Activated CD8-positive, alpha-beta memory T cell treated with anti-CD3 and anti-CD28 coated beads, Interleukin-2, amount 10 ng/mL, durations not matched to agents 7 days and 5 days (primary cell): Measurements from ENCODE around the gene LIM2. TPM values are rescaled to one million over a fixed set of nuclear protein-coding genes. Genes with fewer than 3 reads are reported as not detected.
"Not testable (repeated sequence)": the region's sequence is repeated elsewhere in the genome, so short reads cannot be mapped to it uniquely, and the experiment has no call there.

Source experiments
- ATAC-seq: fragments of 150-1000 bp; cut with Tn5 transposase; one replicate; pipeline ENCODE4 v1.10.0; 2021; ENCODE audit warnings: moderate library complexity
- CTCF ChIA-PET: fragments of 350-600 bp; sonication (Branson Sonifier 250); formaldehyde crosslinking; loops from one replicate; lab custom pipeline; 2021; ENCODE audit warnings: antibody characterized with exemption; lab: Charles Lee
- DNase-seq: peaks from one replicate; pipeline ENCODE4 v3.0.0-alpha.2; 2020
- H3K27ac Mint-ChIP-seq: one replicate; pipeline ENCODE4 v1.8.0; 2021; ENCODE audit warnings: mild to moderate bottlenecking, mixed read lengths
- H3K27me3 Mint-ChIP-seq: one replicate; pipeline ENCODE4 v1.8.0; 2021; ENCODE audit warnings: mixed read lengths
- H3K36me3 Mint-ChIP-seq: one replicate; pipeline ENCODE4 v1.8.0; 2021; ENCODE audit warnings: mild to moderate bottlenecking, mixed read lengths
- H3K4me1 Mint-ChIP-seq: one replicate; pipeline ENCODE4 v1.8.0; 2021; ENCODE audit warnings: mixed read lengths
- H3K4me3 Mint-ChIP-seq: one replicate; pipeline ENCODE4 v1.8.0; 2021; ENCODE audit warnings: mild to moderate bottlenecking, moderate library complexity, mixed read lengths
- H3K9me3 Mint-ChIP-seq: one replicate; pipeline ENCODE4 v1.8.0; 2022; ENCODE audit warnings: low read depth, mixed read lengths
- total RNA-seq, 2 experiments: library from RNA; stranded (reverse); gene quantifications; one replicate each; pipeline ENCODE4 v1.2.3, GENCODE V29; 2021

Gene LIM2, protein sequence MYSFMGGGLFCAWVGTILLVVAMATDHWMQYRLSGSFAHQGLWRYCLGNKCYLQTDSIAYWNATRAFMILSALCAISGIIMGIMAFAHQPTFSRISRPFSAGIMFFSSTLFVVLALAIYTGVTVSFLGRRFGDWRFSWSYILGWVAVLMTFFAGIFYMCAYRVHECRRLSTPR
- total RNA-seq: under 1 TPM in 1 of 2 experiments, not detected in 1; 0.23 TPM

DNA sequence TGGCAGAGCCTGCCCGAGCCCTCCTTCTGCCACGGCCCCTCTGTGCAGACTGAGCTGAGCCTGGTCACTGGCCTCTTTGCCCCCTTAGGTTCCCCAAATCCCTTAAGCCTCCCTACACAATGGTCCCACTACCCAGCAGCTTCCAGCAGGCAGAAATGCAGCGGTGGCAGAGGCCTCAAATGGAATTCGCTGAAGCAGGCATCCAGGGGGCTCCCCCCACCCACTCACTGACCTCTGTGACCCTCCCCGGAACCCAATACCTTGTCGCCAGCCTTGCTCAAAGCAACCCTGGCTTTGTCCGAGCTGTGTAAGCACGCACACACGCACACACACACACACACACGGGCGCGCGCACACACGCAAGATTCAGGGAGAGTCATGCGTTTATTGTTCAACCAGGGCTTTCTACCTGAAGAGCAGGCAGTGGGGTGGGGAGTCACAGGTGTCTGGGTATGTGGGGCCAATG is at the start of gene LIM2:
LIM2 (minus strand) TSS at position 51 of the 466 bp plus-strand sequence. CDS start 531 bp downstream, outside the sequence.
- no peaks in the 10 kb centered on the region for H3K9me3 Mint-ChIP-seq
- no peaks in the 10 kb centered on the region for H3K27me3 Mint-ChIP-seq
- H3K4me1 Mint-ChIP-seq: peaks cover 25% of the 10 kb centered on the region
- CTCF ChIA-PET: interaction anchor here (2.1 kb wide), 1 partner anchor 10 kb away, joined by 7 read pairs; no protein-coding TSS in a partner anchor
- H3K36me3 Mint-ChIP-seq: no peaks in the 10 kb centered on the region
- peak within 1 kb of the TSS; percentile 10 for H3K4me3 Mint-ChIP-seq
- H3K27ac Mint-ChIP-seq: peak within 1 kb of the TSS; percentile 47
- no peak for ATAC-seq
- DNase-seq: no peak

DNA sequence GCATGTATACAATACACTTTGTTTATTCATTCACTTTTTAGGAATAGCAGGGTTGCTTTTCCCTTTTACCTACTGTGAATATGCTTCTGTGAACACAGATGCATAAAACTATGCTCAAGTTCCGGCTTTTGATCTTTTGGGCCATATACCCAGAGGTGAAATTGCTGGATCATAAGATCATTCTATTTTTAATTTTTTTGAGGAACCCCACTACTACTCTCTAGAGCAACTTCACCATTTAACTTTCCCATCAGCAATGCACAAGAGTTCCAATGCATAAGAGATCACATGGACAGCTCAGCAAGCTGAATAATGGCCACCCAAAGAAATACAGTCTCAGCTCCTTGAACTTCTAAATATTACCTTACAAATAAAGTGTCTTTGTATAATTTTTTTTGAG is 46.7 kb upstream of the LIM2 start:
- H3K9me3 Mint-ChIP-seq: no peaks in the 10 kb centered on the region
- DNase-seq (no peak), ATAC-seq (no peak)
- H3K4me1 Mint-ChIP-seq: peaks cover 4% of the 10 kb centered on the region
- H3K27me3 Mint-ChIP-seq: peaks cover 22% of the 10 kb centered on the region
- no peak overlapping the region for H3K4me3 Mint-ChIP-seq
- H3K27ac Mint-ChIP-seq: no peak overlapping the region
- H3K36me3 Mint-ChIP-seq: no peaks in the 10 kb centered on the region
- CTCF ChIA-PET: interaction anchor here (9.5 to 9.7 kb wide), 2 partner anchors 14 to 93 kb away, joined by 103 to 108 read pairs; partner anchors contain the start of genes SIGLEC10 and VSIG10L

DNA sequence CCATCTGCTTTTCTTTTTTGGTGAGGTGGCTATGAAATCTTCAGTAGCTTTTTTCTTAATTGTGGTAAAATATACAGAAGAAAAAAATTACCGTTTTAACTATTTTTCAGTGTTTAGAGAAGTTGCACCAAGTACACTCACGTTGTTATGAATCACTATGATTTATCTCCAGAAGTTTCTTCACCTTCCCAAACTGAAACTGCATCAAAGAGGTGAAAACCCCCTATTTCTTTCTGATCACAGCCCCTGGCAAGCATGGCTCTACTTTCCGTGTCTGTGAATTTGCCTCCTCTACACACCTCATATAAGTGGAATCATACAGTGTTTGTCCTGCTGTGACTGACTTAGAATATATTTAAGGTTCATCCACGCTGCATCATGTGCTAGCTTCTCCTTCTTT is 45.3 kb upstream of the LIM2 start:
- no peaks in the 10 kb centered on the region for H3K36me3 Mint-ChIP-seq
- H3K4me1 Mint-ChIP-seq: peaks cover under 1% of the 10 kb centered on the region
- no peak overlapping the region for H3K27ac Mint-ChIP-seq
- no peak overlapping the region for H3K4me3 Mint-ChIP-seq
- H3K27me3 Mint-ChIP-seq: peaks cover 25% of the 10 kb centered on the region
- no peaks in the 10 kb centered on the region for H3K9me3 Mint-ChIP-seq
- ATAC-seq (no peak), DNase-seq (no peak)
- CTCF ChIA-PET: interaction anchor here (0.7 kb wide), 1 partner anchor 144 kb away, joined by 4 read pairs; no protein-coding TSS in a partner anchor

DNA sequence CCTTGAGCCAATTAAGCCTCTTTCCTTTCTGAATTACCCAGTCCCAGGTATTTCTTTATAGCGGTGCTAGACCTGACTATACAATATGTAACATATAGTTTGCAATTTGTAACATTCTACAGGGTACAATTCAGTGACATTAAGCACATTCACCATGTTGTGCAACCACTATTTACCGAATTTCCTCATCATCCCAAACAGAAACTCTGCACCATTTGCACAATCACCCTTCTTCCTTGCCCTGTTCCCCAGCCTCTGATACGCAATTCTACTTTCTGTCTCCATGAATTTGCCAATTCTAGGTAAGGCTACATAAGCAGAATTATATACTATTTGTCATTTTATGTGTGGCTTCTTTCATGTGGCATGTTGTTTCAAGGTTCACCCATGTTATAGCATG is 43.4 kb upstream of the LIM2 start:
- Mint-ChIP-seq H3K9me3 (no peaks in the 10 kb centered on the region), H3K36me3 (no peaks in the 10 kb centered on the region)

DNA sequence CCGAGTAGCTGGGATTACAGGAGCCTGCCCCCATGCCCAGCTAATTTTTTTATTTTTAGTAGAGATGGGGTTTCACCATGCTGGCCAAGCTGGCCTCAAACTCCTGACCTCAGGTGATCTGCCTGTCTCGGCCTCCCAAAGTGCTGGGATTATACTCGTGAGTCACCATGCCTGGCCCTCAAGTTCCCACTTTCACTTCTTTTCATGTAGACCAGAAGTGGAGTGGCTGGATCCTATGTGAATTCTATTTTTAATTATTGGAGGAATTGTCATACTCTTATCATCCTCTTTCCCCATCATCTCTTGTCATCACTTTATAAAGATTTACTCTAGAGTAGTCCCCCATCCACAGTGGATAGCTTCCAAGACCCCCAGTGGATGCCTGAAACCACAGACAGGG is 42.4 kb upstream of the LIM2 start:
- Mint-ChIP-seq H3K4me1 (no peaks in the 10 kb centered on the region), H3K9me3 (no peaks in the 10 kb centered on the region), H3K27me3 (peaks cover 10% of the 10 kb centered on the region), H3K27ac (no peak overlapping the region), H3K36me3 (no peaks in the 10 kb centered on the region), H3K4me3 (no peak overlapping the region)
- ATAC-seq (no peak), DNase-seq (no peak)
- CTCF ChIA-PET: interaction anchor here (0.7 to 1.5 kb wide), 2 partner anchors 9 to 142 kb away, joined by 3 read pairs; no protein-coding TSS in a partner anchor

More for the DNA sequence above, 43.4 kb upstream of the LIM2 start:
- Mint-ChIP-seq H3K27ac (no peak overlapping the region), H3K4me3 (no peak overlapping the region), H3K27me3 (peaks cover 8% of the 10 kb centered on the region), H3K4me1 (no peaks in the 10 kb centered on the region)
- DNase-seq: no peak
- ATAC-seq: no peak
- CTCF ChIA-PET: interaction anchor here (1.5 kb wide), 1 partner anchor 9 kb away, joined by 3 read pairs; no protein-coding TSS in a partner anchor

DNA sequence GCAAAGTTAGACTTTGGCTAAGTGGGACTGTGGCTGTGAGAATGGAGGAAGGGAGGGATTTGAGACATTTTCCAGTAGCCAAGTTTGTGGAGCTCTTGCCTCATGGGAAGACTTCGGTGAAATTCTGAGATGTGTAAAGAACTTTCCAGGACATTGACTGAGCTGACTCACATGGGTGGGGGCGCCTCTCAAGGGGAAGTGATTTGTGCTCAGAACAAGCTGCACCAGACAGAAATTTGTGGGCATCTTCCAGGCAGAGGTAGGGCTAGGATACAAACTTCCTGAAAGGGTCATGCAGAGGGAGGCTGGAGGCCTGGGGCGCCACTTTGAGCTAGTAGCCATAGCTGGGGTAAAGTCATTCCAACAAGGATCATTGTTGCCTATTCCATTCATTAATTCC is 39.4 kb upstream of the LIM2 start:
- no peak for ATAC-seq
- no peaks in the 10 kb centered on the region for H3K4me1 Mint-ChIP-seq
- peaks cover 13% of the 10 kb centered on the region for H3K27me3 Mint-ChIP-seq
- no peaks in the 10 kb centered on the region for H3K36me3 Mint-ChIP-seq
- DNase-seq: no peak
- CTCF ChIA-PET: interaction anchor here (1.2 kb wide), 2 partner anchors 9 to 10 kb away, joined by 5 read pairs; no protein-coding TSS in a partner anchor
- H3K27ac Mint-ChIP-seq: no peak overlapping the region
- H3K9me3 Mint-ChIP-seq: no peaks in the 10 kb centered on the region
- H3K4me3 Mint-ChIP-seq: no peak overlapping the region

DNA sequence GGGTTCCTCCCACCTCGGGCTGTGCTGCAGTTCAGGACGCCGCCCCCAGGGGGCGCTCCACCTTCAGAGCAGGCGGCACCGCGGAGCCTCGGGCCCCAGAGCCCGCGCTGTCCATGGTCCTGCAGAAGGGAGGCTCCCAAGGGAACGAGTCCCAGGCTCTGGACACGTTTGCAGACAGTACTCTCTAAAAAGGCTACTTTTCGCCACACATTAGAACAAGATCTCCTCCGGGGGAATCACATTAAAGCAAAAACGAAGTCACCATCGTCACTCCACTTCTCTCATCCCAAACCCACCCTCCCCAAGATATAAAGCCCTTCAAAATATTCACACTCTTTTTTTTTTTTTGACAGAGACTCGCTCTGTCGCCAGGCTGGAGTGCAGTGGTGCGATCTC is 34.3 kb upstream of the LIM2 start:
- peak; percentile 83 for ATAC-seq

DNA sequence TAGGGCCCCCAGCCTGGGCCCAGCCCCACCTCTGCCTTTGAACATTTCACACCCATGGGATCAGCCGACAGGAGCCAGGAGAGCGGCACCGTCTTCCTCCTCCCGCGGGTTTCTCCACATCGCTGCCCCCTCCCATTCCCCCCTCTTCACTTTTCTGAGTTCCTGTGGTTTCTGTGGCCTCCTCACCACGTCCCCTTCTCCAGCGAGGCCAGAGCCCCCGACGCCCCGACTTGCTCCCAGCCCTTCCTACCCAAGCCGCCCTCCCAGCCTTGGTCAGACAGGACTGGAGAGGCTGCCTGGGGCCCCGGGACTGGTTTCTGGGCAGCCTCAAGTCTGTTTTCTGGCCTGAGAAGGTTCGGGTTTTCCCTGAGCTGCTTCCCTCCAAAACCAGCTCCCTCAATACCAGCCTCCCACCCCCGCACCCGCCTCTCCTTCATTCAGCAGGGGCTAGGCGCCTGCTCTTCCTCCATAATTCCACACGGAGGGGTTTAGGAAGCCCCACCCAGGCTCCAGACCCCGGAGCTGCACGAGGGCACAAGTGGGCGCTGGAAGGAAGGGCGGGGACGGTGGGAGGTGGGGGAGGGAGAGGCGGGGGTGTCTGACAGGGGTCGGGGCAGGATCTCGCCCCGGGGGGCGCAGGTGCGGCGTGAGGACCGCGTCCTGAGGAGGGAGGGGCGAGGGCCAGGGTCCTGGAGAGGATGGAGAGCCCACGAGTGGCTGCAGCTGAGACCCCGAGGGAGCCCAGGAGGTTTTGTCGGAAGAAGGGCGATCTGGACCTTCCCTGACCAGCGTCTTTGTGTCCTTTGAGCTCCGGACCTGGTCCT is 33.7 kb upstream of the LIM2 start:
- no peak for DNase-seq

More for the DNA sequence above, 34.3 kb upstream of the LIM2 start:
- Mint-ChIP-seq H3K9me3 (no peaks in the 10 kb centered on the region), H3K36me3 (no peaks in the 10 kb centered on the region), H3K27me3 (peaks cover 18% of the 10 kb centered on the region), H3K4me1 (peaks cover 17% of the 10 kb centered on the region), H3K27ac (no peak overlapping the region), H3K4me3 (no peak overlapping the region)
- CTCF ChIA-PET: interaction anchor here (0.5 to 7.2 kb wide), 24 partner anchors 8 to 815 kb away, joined by 3 to 108 read pairs (median 4); partner anchors contain the start of genes NKG7 and VSIG10L
- DNase-seq: peak; percentile 90

DNA sequence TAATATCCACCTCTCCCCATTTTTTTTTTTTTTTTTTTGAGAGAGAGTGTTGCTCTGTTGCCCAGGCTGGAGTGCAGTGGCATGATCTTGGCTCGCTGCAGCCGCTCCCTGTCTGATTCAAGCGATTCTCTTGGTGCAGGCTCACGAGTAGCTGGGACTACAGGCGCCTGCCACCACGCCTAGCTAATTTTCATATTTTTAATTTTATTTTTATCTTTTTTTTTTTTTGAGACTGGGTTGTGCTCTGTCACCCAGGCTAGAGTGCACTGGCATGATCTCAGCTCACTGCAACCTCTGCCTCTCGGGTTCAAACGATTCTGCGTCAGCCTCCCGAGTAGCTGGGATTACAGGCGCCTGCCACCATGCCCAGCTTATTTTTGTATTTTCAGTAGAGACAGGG is 32.7 kb upstream of the LIM2 start:
- H3K9me3 Mint-ChIP-seq, DNase-seq, ATAC-seq, H3K27ac Mint-ChIP-seq, H3K4me3 Mint-ChIP-seq, H3K36me3 Mint-ChIP-seq: not testable (repeated sequence)
- CTCF ChIA-PET: interaction anchor here (0.8 to 7.2 kb wide), 10 partner anchors 9 to 357 kb away, joined by 3 to 108 read pairs (median 10); no protein-coding TSS in a partner anchor
- Mint-ChIP-seq H3K4me1 (peaks cover 22% of the 10 kb centered on the region), H3K27me3 (peaks cover 14% of the 10 kb centered on the region)

More for the DNA sequence above, 33.7 kb upstream of the LIM2 start:
- no peak for ATAC-seq
- Mint-ChIP-seq H3K36me3 (no peaks in the 10 kb centered on the region), H3K27me3 (peaks cover 18% of the 10 kb centered on the region), H3K27ac (no peak overlapping the region), H3K9me3 (no peaks in the 10 kb centered on the region), H3K4me3 (no peak overlapping the region), H3K4me1 (peaks cover 22% of the 10 kb centered on the region)
- CTCF ChIA-PET: interaction anchor here (0.5 to 7.2 kb wide), 25 partner anchors 8 to 816 kb away, joined by 3 to 108 read pairs (median 3); partner anchors contain the start of genes NKG7 and VSIG10L

DNA sequence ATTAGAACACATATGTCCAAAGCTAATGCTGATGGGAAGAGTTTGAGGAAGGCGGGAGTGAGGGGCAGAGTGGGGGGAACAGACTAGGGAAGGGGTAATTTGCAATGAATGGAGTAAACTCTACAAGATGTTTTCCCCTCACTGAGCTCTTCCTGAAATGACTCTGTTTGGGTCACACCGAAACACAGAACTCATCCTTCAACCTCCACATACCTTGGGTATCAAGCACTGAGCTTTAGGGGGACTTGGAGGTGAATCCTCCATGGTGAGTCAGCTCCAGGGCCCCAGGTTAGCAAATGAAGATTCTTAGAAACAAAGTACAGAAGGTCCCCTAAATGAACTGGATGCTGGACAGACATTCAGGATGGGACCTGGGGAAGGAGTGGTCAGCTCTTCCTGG is 30.9 kb upstream of the LIM2 start:
- Mint-ChIP-seq H3K27me3 (peaks cover 12% of the 10 kb centered on the region), H3K36me3 (no peaks in the 10 kb centered on the region), H3K4me3 (no peak overlapping the region), H3K4me1 (peaks cover 22% of the 10 kb centered on the region), H3K9me3 (no peaks in the 10 kb centered on the region), H3K27ac (no peak overlapping the region)
- DNase-seq: no peak
- CTCF ChIA-PET: interaction anchor here (0.9 to 7.2 kb wide), 6 partner anchors 9 to 238 kb away, joined by 3 to 108 read pairs (median 6); no protein-coding TSS in a partner anchor
- no peak for ATAC-seq

DNA sequence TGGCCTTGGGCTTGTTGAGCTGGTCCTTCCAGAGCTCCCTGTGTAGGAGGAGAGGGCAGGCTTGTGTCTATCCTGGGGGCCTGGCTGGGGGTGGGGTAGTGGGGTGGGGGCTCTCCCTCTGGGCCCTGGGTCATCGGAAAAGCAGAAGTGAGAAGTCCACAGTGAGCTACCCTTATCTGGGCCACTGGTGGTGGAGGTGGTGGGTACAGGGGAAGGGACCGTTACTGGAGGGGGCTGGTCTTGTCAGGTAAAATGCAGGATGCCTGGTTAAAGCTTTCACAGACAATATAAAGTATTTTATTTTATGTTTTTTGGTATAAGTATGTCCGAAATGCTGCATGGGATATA is 30.0 kb upstream of the LIM2 start:
- peak overlapping the region; percentile 62 for H3K27ac Mint-ChIP-seq
- peaks cover 22% of the 10 kb centered on the region for H3K4me1 Mint-ChIP-seq
- DNase-seq (no peak), ATAC-seq (no peak)
- peaks cover 11% of the 10 kb centered on the region for H3K27me3 Mint-ChIP-seq
- CTCF ChIA-PET: interaction anchor here (0.7 to 7.2 kb wide), 14 partner anchors 9 to 249 kb away, joined by 3 to 108 read pairs (median 4); no protein-coding TSS in a partner anchor
- H3K36me3 Mint-ChIP-seq: no peaks in the 10 kb centered on the region
- H3K9me3 Mint-ChIP-seq: no peaks in the 10 kb centered on the region
- peak overlapping the region; percentile 21 for H3K4me3 Mint-ChIP-seq

DNA sequence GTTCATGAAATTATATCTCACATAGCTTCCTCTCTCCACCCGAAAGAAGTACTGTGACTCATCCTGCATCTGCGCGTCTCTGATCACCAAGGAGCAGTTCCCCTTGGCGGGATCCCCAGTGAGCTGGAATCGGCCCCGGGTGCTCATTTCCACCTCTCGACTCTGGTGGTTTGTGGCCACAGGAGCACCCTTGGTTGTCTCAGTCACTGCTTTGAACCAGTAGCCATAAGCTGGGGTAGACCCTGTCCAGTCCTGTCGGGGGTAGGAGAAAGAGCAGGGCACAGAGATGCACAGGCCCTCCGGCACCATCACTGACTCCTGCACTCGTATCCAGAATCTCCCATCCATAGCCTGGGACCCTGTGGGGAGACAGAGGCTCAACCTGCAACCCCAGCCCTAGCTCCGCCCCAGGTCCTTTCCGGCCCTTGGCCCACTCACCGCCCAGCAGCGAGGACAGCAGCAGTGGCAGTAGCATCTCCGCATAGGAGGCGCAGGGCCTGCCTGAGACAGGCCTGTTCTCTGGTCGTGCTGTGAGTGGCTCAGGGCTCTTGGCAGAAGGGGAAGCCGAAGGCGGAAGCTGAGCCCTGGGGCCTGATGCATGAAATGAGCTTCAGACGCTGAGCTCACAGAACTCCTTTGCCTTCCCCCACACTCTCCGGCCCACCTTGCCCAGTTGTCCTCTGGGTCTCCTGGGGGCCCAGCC is 29.5 kb upstream of the LIM2 start, which contains the start of gene SIGLEC10:
SIGLEC10 (minus strand) TSS at position 536 of the 703 bp plus-strand sequence; CDS start at position 475, 61 bp downstream.
- peak within 1 kb of the TSS; percentile 21 for H3K4me3 Mint-ChIP-seq
- no peaks in the 10 kb centered on the region for H3K9me3 Mint-ChIP-seq
- peaks cover 22% of the 10 kb centered on the region for H3K4me1 Mint-ChIP-seq
- ATAC-seq (peak; percentile 68), DNase-seq (peak; percentile 56)
- peak within 1 kb of the TSS; percentile 62 for H3K27ac Mint-ChIP-seq
- CTCF ChIA-PET: interaction anchor here (0.7 to 7.2 kb wide), 11 partner anchors 9 to 249 kb away, joined by 3 to 108 read pairs (median 4); no protein-coding TSS in a partner anchor
- peaks cover 11% of the 10 kb centered on the region for H3K27me3 Mint-ChIP-seq
- no peaks in the 10 kb centered on the region for H3K36me3 Mint-ChIP-seq
